ENCODE data around the gene C10orf67. TPM values are rescaled to one million over a fixed set of nuclear protein-coding genes. Genes with fewer than 3 reads are reported as not detected.

Gene C10orf67
- total RNA-seq, 1 donor from 2014 or later: 0.33 TPM

DNA sequence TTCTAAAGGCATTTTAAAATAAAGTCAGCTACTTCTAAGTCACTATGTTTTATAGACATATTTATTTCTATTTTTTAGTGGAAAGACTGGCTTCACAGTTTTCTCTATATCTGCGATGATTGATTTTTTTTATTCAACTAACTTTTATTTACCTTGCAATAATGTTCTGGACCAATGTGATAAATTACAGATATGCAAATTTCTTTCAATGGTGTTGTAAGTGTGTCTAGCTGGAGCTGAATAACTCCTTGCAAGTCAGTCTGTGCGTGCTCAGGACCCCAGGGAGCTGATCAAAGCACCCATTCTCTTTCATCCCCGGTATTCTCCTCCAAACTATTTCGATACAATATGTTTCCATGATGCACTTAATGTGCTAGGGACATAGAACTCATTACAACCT, 142.8 kb downstream of the C10orf67 start:
- Mint-ChIP-seq H3K36me3 (ENCODE audit: low read depth) (no peaks in the 10 kb centered on the region), H3K4me3 (no peak overlapping the region), H3K27me3 (ENCODE audit: low read depth) (peaks cover 93% of the 10 kb centered on the region), H3K4me1 (peaks cover 14% of the 10 kb centered on the region), H3K27ac (ENCODE audit: unreplicated experiment) (no peak overlapping the region), H3K9me3 (no peaks in the 10 kb centered on the region)
- TF ChIP-seq CTCF (conservative IDR thresholded peaks at IDR 0.05): no peak
- no peak for DNase-seq (ENCODE audit: low read depth, low spot score)

GRCh38 chr10:23200997-23201652, 143.5 kb downstream of the C10orf67 start:
- H3K27ac Mint-ChIP-seq (ENCODE audit: unreplicated experiment): no peak overlapping the region
- H3K4me1 Mint-ChIP-seq: peaks cover 17% of the 10 kb centered on the region
- H3K4me3 Mint-ChIP-seq: no peak overlapping the region
- H3K9me3 Mint-ChIP-seq: no peaks in the 10 kb centered on the region
- TF ChIP-seq CTCF (conservative IDR thresholded peaks at IDR 0.05): no peak
- no peaks in the 10 kb centered on the region for H3K36me3 Mint-ChIP-seq (ENCODE audit: low read depth)
- peaks cover 96% of the 10 kb centered on the region for H3K27me3 Mint-ChIP-seq (ENCODE audit: low read depth)
- DNase-seq (ENCODE audit: low read depth, low spot score): no peak

DNA sequence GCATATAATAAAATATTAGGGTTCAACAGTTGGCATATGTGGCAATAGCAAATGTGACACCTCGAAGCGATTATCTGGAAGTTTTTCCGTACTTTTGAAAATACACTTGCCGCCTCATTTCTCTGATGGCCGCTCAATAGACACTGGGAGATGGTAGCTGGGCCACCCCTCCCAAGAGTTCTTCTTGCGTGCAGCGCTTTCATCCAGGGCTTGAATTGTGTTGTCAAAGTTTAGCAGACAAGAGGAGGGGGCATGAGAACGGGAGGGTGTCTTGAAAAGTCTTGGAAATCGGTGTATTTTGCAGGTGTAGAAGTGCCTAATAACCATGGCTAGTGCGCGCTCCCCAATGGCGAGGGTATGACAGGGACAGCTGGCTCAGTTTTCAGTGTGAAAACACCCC, 144.0 kb downstream of the C10orf67 start:
- peaks cover 18% of the 10 kb centered on the region for H3K4me1 Mint-ChIP-seq
- no peak overlapping the region for H3K27ac Mint-ChIP-seq (ENCODE audit: unreplicated experiment)
- H3K4me3 Mint-ChIP-seq: no peak overlapping the region
- no peak for TF ChIP-seq CTCF (conservative IDR thresholded peaks at IDR 0.05)
- peaks cover 99% of the 10 kb centered on the region for H3K27me3 Mint-ChIP-seq (ENCODE audit: low read depth)
- H3K9me3 Mint-ChIP-seq: no peaks in the 10 kb centered on the region
- DNase-seq (ENCODE audit: low read depth, low spot score): no peak
- no peaks in the 10 kb centered on the region for H3K36me3 Mint-ChIP-seq (ENCODE audit: low read depth)

- DNase-seq (ENCODE audit: low read depth, low spot score): no peak
- no peak for TF ChIP-seq CTCF (conservative IDR thresholded peaks at IDR 0.05)
- no peak overlapping the region for H3K27ac Mint-ChIP-seq (ENCODE audit: unreplicated experiment)
- peaks cover 19% of the 10 kb centered on the region for H3K4me1 Mint-ChIP-seq
- no peaks in the 10 kb centered on the region for H3K9me3 Mint-ChIP-seq
- H3K4me3 Mint-ChIP-seq: no peak overlapping the region
- H3K36me3 Mint-ChIP-seq (ENCODE audit: low read depth): no peaks in the 10 kb centered on the region
- peaks cover 99% of the 10 kb centered on the region for H3K27me3 Mint-ChIP-seq (ENCODE audit: low read depth)
Measured at GRCh38 chr10:23199768-23200511, 144.7 kb downstream of the C10orf67 start.

DNA sequence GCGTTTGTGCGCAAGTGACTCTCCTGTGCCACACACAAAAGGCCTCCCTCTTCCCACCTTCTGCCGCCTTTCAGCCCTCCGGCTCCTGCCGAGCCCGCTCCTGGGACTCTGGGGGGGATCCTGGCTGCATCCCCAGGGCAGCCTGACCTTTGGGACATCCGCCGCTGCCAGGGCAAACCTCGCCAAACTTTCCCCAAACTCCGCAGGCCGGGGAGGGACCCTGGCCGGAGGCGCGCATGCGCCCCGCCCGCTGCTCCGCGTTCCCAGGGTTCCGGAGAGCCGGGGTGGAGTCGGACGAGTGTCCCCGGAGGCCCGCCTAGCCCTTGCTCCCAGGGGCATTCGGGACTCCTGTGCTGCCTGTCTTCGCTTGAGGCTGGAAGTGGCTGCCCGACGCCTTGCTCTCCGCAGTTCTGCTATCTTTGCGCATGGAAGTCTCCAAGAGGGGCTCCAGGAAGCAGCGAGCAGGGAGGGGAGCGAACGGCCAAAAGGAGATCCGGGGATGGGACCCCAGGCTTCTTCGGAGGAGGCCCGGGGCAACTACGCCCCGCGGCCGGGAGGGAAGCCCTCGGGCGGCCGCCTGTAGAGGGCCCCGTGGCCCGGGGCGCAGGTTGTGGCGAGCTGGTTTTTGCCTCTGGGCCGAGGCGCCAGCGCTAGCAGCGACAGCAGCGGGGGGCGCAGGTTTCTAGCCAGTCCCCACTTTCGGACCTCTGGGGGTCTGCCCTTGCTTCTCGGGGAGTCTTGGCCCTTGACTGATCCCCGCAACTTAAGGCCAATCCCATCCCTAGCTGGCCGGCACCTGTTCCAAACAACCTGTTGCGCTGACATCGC, 145.4 kb downstream of the C10orf67 start:
- Mint-ChIP-seq H3K27ac (ENCODE audit: unreplicated experiment) (no peak overlapping the region), H3K36me3 (ENCODE audit: low read depth) (no peaks in the 10 kb centered on the region), H3K4me3 (no peak overlapping the region), H3K9me3 (no peaks in the 10 kb centered on the region), H3K4me1 (peaks cover 12% of the 10 kb centered on the region), H3K27me3 (ENCODE audit: low read depth) (peaks cover 99% of the 10 kb centered on the region)
- no peak for TF ChIP-seq CTCF (conservative IDR thresholded peaks at IDR 0.05)
- DNase-seq (ENCODE audit: low read depth, low spot score): no peak
